GM12873 (cell line): ENCODE data around the gene UBXN11.

ENCODE experiments used
- CTCF ChIP-seq: IDR thresholded peaks from 2 replicates; pipeline ENCODE4 v1.5.1; 2012; ENCODE audit warnings: low read depth, mild to moderate bottlenecking, moderate library complexity, low read length, control low read depth; ENCODE audit not compliant: insufficient read depth; ENCODE audit errors: missing control alignments

UBXN11 gene

GRCh38 chr1:26314501-26314900, 8.1 kb upstream of the UBXN11 start:
- no peak for TF ChIP-seq CTCF

- no peak for TF ChIP-seq CTCF
Observed at GRCh38 chr1:26307363-26307781, 936 bp upstream of the UBXN11 start.

- no peak for TF ChIP-seq CTCF
Observed at GRCh38 chr1:26305667-26306289, 658 bp downstream of the UBXN11 start.

GRCh38 chr1:26302733-26303405, 3.6 kb downstream of the UBXN11 start:
- TF ChIP-seq CTCF: no peak

- no peak for TF ChIP-seq CTCF
Observed at GRCh38 chr1:26300578-26301275, 5.7 kb downstream of the UBXN11 start.

- no peak for TF ChIP-seq CTCF
Observed at GRCh38 chr1:26297791-26298124, 8.7 kb downstream of the UBXN11 start.

- TF ChIP-seq CTCF: no peak
Observed at GRCh38 chr1:26297057-26297790, 9.2 kb downstream of the UBXN11 start.
